Prostate gland (tissue), 2 donors: ENCODE data around the gene CMKLR1.

Source experiments
- CTCF ChIP-seq, 4 experiments: fragments of 200-600 bp in 2 of 4; fragments of 450-650 bp in 2 of 4; sonication (generic) in 2 of 4; IDR thresholded peaks; 1 replicate in 3 of 4; 2 replicates in 1 of 4; pipeline ENCODE4 v1.5.1; 2016 to 2019; ENCODE audit warnings: antibody characterized with exemption in 4 of 4, mild to moderate bottlenecking in 2 of 4, moderate library complexity in 2 of 4
- POLR2A ChIP-seq: fragments of 450-650 bp; IDR thresholded peaks from one replicate; pipeline ENCODE4 v1.6.1; 2016; ENCODE audit warnings: antibody characterized with exemption, mild to moderate bottlenecking

DNA sequence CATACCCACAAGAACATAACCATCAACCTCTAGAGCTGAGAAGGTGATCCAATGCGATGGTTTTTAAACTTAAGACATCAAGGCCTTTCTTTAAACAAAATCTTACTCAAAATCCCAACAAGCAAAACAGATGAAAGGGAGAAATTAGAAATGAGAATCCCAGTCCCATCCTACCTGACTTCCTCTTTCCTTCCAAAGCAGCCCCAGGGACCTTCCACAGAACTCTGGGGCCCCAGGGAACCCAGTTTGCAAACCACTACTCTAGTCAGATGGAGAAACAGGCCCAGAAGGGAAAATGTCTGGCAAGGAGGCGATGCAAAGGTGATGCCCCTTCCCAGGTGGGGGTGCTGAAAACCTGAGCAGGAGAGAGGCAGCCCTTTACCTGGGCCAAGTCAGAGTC is 29.0 kb upstream of the CMKLR1 start:
- no peak for TF ChIP-seq POLR2A
- no peak for TF ChIP-seq CTCF (IDR thresholded peaks at IDR 0.05)
